HFFc6 (cell line): ENCODE measurements around the gene NEURL3. TPM values are rescaled to one million over a fixed set of nuclear protein-coding genes. Genes with fewer than 3 reads are reported as not detected.
A peak's percentile ranks its signal among the peaks of the same experiment; 100 is the strongest.

Source experiments
- DNase-seq: peaks from one replicate; pipeline ENCODE4 v3.0.0-alpha.2; 2018
- H3K27ac Mint-ChIP-seq: 2 replicates; pipeline ENCODE4 v1.8.0; 2020; ENCODE audit warnings: mild to moderate bottlenecking, mixed read lengths
- H3K27me3 Mint-ChIP-seq: 2 replicates; pipeline ENCODE4 v1.8.0; 2021; ENCODE audit warnings: mild to moderate bottlenecking, moderate library complexity, mixed read lengths; ENCODE audit not compliant: insufficient read depth
- H3K36me3 Mint-ChIP-seq: 2 replicates; pipeline ENCODE4 v1.8.0; 2021; ENCODE audit warnings: low read depth, mixed read lengths
- H3K4me1 Mint-ChIP-seq: 2 replicates; pipeline ENCODE4 v1.8.0; 2020; ENCODE audit warnings: low read depth, mixed read lengths
- H3K4me3 Mint-ChIP-seq: 2 replicates; pipeline ENCODE4 v1.8.0; 2020; ENCODE audit warnings: mild to moderate bottlenecking, moderate library complexity, mixed read lengths
- H3K9me3 Mint-ChIP-seq: 2 replicates; pipeline ENCODE4 v1.8.0; 2020; ENCODE audit warnings: mild to moderate bottlenecking, mixed read lengths
- CTCF ChIP-seq: fragments of 200-600 bp; sonication (generic); IDR thresholded peaks from 2 replicates; pipeline ENCODE4 v1.5.0; 2021; ENCODE audit warnings: antibody characterized with exemption, mild to moderate bottlenecking
- total RNA-seq, 6 experiments: library from RNA; stranded (reverse); fragmentation: NEBNext Ultra II Directional; extraction: Animal tissue kit (Norgen Biotek cat#: 25700); gene quantifications; 2 replicates in 1 of 6; 3 replicates in 5 of 6; pipeline ENCODE4 v1.2.3, GENCODE V29; 2021

The NEURL3 gene
- total RNA-seq, 6 experiments from 2014 or later, result not detected

GRCh38 chr2:96477458-96477857 lies 27.7 kb downstream of the NEURL3 start:
- no peak overlapping the region for H3K4me3 Mint-ChIP-seq
- DNase-seq, result no peak
- no peaks in the 10 kb centered on the region for H3K36me3 Mint-ChIP-seq
- H3K27ac Mint-ChIP-seq, result no peak overlapping the region
- no peaks in the 10 kb centered on the region for H3K4me1 Mint-ChIP-seq
- H3K27me3 Mint-ChIP-seq, result peaks cover 13% of the 10 kb centered on the region
- no peaks in the 10 kb centered on the region for H3K9me3 Mint-ChIP-seq
- no peak for TF ChIP-seq CTCF

DNA sequence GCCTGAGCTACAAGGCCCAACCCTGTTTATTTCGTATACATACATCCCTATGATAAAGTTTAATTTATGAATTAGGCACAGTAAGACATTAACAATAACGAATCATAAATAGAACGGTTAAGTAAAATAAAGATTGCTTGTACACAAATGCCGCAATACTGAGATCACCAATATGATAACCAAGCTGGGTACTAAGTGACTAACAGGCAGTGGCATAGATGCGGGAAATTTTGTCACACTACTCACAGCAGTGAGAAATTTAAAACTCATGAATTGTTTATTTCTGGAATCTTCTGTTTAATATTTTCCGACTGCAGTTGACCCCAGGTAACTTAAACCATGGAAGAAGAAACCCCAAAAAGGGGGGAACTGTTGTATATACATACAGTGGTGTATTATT lies 33.4 kb downstream of the NEURL3 start:
- H3K4me3 Mint-ChIP-seq, result no peak overlapping the region
- no peak for DNase-seq
- no peaks in the 10 kb centered on the region for H3K9me3 Mint-ChIP-seq
- no peaks in the 10 kb centered on the region for H3K4me1 Mint-ChIP-seq
- no peak overlapping the region for H3K27ac Mint-ChIP-seq
- TF ChIP-seq CTCF, result no peak
- peaks cover 31% of the 10 kb centered on the region for H3K27me3 Mint-ChIP-seq
- H3K36me3 Mint-ChIP-seq, result no peaks in the 10 kb centered on the region

GRCh38 chr2:96470636-96471035 lies 34.5 kb downstream of the NEURL3 start:
- TF ChIP-seq CTCF, result peak; percentile 82
- Mint-ChIP-seq H3K4me3 (no peak overlapping the region), H3K27me3 (peaks cover 30% of the 10 kb centered on the region), H3K36me3 (no peaks in the 10 kb centered on the region), H3K4me1 (no peaks in the 10 kb centered on the region), H3K9me3 (no peaks in the 10 kb centered on the region), H3K27ac (no peak overlapping the region)
- DNase-seq, result no peak

DNA sequence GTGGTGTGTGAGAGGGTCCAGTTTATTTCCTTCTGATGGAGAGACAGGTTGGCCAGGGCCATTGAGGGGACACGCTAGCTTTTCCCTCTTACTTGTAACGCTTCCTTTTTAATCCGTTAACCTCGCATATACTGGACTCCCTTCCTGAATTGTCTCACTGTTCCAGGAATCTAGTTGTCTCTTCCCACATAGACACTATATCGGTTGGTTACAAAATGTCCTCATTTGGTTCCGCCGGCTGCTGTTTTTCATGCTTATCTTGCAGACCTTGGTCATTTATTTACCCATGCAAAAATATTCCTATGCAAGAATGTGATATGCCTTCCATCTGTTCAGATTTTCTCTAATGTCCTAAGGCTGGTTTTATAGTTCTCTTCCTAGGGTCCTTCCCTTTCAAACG lies 35.0 kb downstream of the NEURL3 start:
- TF ChIP-seq CTCF, result no peak
- Mint-ChIP-seq H3K4me1 (no peaks in the 10 kb centered on the region), H3K4me3 (no peak overlapping the region), H3K27me3 (peaks cover 32% of the 10 kb centered on the region), H3K9me3 (no peaks in the 10 kb centered on the region), H3K27ac (no peak overlapping the region), H3K36me3 (no peaks in the 10 kb centered on the region)
- DNase-seq, result no peak

DNA sequence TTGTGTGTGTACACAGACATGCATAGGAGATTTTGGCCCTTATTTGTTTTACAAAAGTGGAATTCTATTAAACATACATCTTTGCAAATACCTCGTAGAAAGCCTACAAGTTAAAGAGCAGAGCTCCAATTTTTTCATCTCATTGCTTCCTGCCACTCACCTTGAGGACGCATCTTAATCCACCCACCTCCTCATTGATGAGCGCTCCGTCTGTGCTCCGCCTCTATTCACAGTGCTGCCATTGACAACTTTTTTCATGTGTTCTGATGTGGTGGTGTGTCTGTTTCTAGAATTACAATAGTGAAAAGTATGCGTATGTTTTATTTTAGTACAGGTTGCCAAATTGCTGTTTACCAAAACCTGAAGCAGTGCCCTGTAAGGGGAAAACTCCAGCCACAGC lies 36.3 kb downstream of the NEURL3 start:
- no peaks in the 10 kb centered on the region for H3K9me3 Mint-ChIP-seq
- no peak for TF ChIP-seq CTCF
- no peaks in the 10 kb centered on the region for H3K4me1 Mint-ChIP-seq
- H3K27ac Mint-ChIP-seq, result no peak overlapping the region
- no peak overlapping the region for H3K4me3 Mint-ChIP-seq
- H3K36me3 Mint-ChIP-seq, result no peaks in the 10 kb centered on the region
- DNase-seq, result no peak
- H3K27me3 Mint-ChIP-seq, result peaks cover 35% of the 10 kb centered on the region

DNA sequence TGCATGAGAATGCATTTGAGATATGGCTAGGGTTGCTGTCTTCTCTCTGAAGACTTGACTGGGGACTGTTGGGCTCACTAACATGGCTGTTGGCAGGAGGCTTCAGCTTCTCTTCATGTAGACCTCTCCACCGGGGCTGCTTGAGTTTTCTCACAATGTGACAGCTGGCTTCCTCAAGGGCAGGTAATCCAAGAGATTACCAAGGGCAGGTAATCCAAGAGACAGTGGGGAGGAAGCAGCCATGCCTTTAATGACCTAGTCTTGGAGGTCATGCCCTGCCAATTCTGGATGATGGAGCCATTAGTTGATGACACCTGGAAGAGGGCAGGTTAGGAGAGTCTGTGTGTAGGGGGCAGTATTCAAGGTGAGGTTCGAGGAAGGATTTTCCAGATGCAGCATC lies 40.5 kb downstream of the NEURL3 start:
- TF ChIP-seq CTCF, result no peak
- H3K27ac Mint-ChIP-seq, result no peak overlapping the region

More for the DNA sequence above, 40.5 kb downstream of the NEURL3 start:
- peaks cover 38% of the 10 kb centered on the region for H3K27me3 Mint-ChIP-seq
- DNase-seq, result no peak
- no peaks in the 10 kb centered on the region for H3K36me3 Mint-ChIP-seq
- no peaks in the 10 kb centered on the region for H3K4me1 Mint-ChIP-seq
- H3K9me3 Mint-ChIP-seq, result peaks cover 8% of the 10 kb centered on the region
- no peak overlapping the region for H3K4me3 Mint-ChIP-seq
